ENCODE results near the gene SHMT2. TPM values are rescaled to one million over a fixed set of nuclear protein-coding genes. Genes with fewer than 3 reads are reported as not detected.
A peak's percentile ranks its signal among the peaks of the same experiment; 100 is the strongest.

SHMT2 gene
- total RNA-seq (63.1 TPM), polyA plus RNA-seq (37.0 TPM)
- long read RNA-seq, donor 1, partial matches to known transcripts, result 0 of 1 reads
- long read RNA-seq, donor 1, other reads (novel, unspliced or antisense), result 0 of 1 reads
- long read RNA-seq, donor 2, result 0 reads
- long read RNA-seq, donor 3, transcript SHMT2-201 (12 exons, 2,537 nt), result major isoform, 33 of 41 reads
- long read RNA-seq, donor 3, partial matches to known transcripts, result 6 of 41 reads
- long read RNA-seq, donor 3, other reads (novel, unspliced or antisense), result 0 of 41 reads
- long read RNA-seq, donor 4, transcript SHMT2-201 (12 exons, 2,537 nt), result major isoform, 9 of 17 reads
- long read RNA-seq, donor 4, partial matches to known transcripts, result 0 of 17 reads
- long read RNA-seq, donor 4, other reads (novel, unspliced or antisense), result 5 of 17 reads
- long read RNA-seq, donor 5, transcript SHMT2-201 (12 exons, 2,537 nt), result major isoform, 26 of 32 reads
- long read RNA-seq, donor 5, partial matches to known transcripts, result 6 of 32 reads
- long read RNA-seq, donor 5, other reads (novel, unspliced or antisense), result 0 of 32 reads
- long read RNA-seq, donor 6, transcript SHMT2-201 (12 exons, 2,537 nt), result major isoform, 20 of 28 reads
- long read RNA-seq, donor 6, partial matches to known transcripts, result 0 of 28 reads
- long read RNA-seq, donor 6, other reads (novel, unspliced or antisense), result 7 of 28 reads
- long read RNA-seq, donor 7, transcript SHMT2-201 (12 exons, 2,537 nt), result major isoform, 12 of 15 reads
- long read RNA-seq, donor 7, partial matches to known transcripts, result 0 of 15 reads
- long read RNA-seq, donor 7, other reads (novel, unspliced or antisense), result 0 of 15 reads
- long read RNA-seq, donor 8, transcript SHMT2-201 (12 exons, 2,537 nt), result major isoform, 9 of 9 reads
- long read RNA-seq, donor 8, partial matches to known transcripts, result 0 of 9 reads
- long read RNA-seq, donor 8, other reads (novel, unspliced or antisense), result 0 of 9 reads
- long read RNA-seq, donor 9, transcript SHMT2-201 (12 exons, 2,537 nt), result major isoform, 11 of 14 reads
- long read RNA-seq, donor 9, partial matches to known transcripts, result 0 of 14 reads
- long read RNA-seq, donor 9, other reads (novel, unspliced or antisense), result 0 of 14 reads
- long read RNA-seq, donor 10, transcript SHMT2-201 (12 exons, 2,537 nt), result major isoform, 12 of 14 reads
- long read RNA-seq, donor 10, partial matches to known transcripts, result 0 of 14 reads
- long read RNA-seq, donor 10, other reads (novel, unspliced or antisense), result 0 of 14 reads

DNA sequence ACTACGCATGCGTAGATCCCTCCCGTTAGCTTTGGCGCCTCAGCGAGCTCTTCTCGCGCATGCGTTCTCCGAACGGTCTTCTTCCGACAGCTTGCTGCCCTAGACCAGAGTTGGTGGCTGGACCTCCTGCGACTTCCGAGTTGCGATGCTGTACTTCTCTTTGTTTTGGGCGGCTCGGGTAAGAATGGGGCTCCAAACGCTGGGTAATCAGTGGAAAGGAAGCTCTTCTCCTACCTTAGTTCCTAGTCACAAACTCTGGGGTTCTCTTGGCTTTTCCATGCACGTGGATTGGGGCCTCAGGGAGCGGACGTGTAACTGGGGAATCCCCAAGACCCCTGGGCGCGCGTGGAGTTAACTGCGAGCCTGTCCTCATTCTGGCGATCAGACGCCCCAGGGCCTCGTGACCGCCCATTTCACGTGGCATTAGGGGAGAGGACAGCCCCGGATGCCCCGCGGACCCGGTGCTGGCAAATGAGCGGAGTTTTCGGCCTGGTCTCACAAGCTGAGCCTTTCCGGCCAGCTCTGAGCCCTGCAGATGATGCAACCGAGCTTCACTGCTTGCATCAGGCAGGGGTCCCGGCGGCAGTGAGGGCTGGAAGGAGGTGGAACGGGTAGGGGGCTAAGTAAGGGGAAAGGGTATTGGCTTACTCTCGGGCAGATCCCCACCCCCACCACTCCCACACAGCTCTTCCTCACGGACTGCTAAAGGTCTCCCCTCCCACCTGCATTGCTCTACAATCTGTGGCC lies at the start of gene SHMT2:
Gene SHMT2 (plus strand): TSS at position 78 of the 747 bp plus-strand sequence. CDS start 68 bp downstream, at position 146.
- Histone ChIP-seq H3K27me3 (ENCODE audit: control insufficient read depth in 2 of 2, insufficient read depth in 1 of 2, low read length in 1 of 2) (peaks cover 18 to 42% of the 10 kb centered on the region in 2 donors), H3K4me3 (ENCODE audit: low read length in 2 of 2) (peak within 1 kb of the TSS; percentile 55 to 72), H3K9me3 (ENCODE audit: control insufficient read depth in 2 of 2, insufficient read depth in 1 of 2, low read length in 1 of 2) (peaks cover 5 to 14% of the 10 kb centered on the region in 2 donors), H3K27ac (ENCODE audit: low read depth in 1 of 2, low read length in 1 of 2) (no peak within 1 kb of the TSS), H3K36me3 (ENCODE audit: control insufficient read depth in 2 of 2, insufficient read depth in 2 of 2, low read length in 1 of 2) (peaks cover 39 to 41% of the 10 kb centered on the region in 2 donors), H3K4me1 (ENCODE audit: control insufficient read depth in 2 of 2, insufficient read depth in 2 of 2, low read length in 2 of 2) (peaks cover 35 to 48% of the 10 kb centered on the region in 2 donors)
- DNase-seq (ENCODE audit: low read depth in 6 of 9, low spot score in 9 of 9), result peak; percentile 87 to 97 (median 94)
- under 1% methylated on average over 42 of the region's 42 CpGs for WGBS

GRCh38 chr12:57180321-57180989 lies 49.1 kb upstream of the SHMT2 start:
- H3K36me3 ChIP-seq (ENCODE audit: control insufficient read depth in 2 of 2, insufficient read depth in 2 of 2, low read length in 1 of 2), result no peaks in the 10 kb centered on the region
- no peak for DNase-seq (ENCODE audit: low read depth in 6 of 9, low spot score in 9 of 9)
- H3K4me1 ChIP-seq (ENCODE audit: control insufficient read depth in 2 of 2, insufficient read depth in 2 of 2, low read length in 2 of 2), result peaks cover 0 to 3% of the 10 kb centered on the region in 2 donors
- no peaks in the 10 kb centered on the region for H3K9me3 ChIP-seq (ENCODE audit: control insufficient read depth in 2 of 2, insufficient read depth in 1 of 2, low read length in 1 of 2)
- H3K27ac ChIP-seq (ENCODE audit: low read depth in 1 of 2, low read length in 1 of 2), result no peak overlapping the region
- no peak overlapping the region for H3K4me3 ChIP-seq (ENCODE audit: low read length in 2 of 2)
- WGBS, result 98% methylated on average over 20 of the region's 20 CpGs
- H3K27me3 ChIP-seq (ENCODE audit: control insufficient read depth in 2 of 2, insufficient read depth in 1 of 2, low read length in 1 of 2), result peaks cover 0 to 12% of the 10 kb centered on the region in 2 donors

GRCh38 chr12:57181072-57181471 lies 48.4 kb upstream of the SHMT2 start:
- no peaks in the 10 kb centered on the region for H3K36me3 ChIP-seq (ENCODE audit: control insufficient read depth in 2 of 2, insufficient read depth in 2 of 2, low read length in 1 of 2)
- 88% methylated on average over 9 of the region's 9 CpGs for WGBS

DNA sequence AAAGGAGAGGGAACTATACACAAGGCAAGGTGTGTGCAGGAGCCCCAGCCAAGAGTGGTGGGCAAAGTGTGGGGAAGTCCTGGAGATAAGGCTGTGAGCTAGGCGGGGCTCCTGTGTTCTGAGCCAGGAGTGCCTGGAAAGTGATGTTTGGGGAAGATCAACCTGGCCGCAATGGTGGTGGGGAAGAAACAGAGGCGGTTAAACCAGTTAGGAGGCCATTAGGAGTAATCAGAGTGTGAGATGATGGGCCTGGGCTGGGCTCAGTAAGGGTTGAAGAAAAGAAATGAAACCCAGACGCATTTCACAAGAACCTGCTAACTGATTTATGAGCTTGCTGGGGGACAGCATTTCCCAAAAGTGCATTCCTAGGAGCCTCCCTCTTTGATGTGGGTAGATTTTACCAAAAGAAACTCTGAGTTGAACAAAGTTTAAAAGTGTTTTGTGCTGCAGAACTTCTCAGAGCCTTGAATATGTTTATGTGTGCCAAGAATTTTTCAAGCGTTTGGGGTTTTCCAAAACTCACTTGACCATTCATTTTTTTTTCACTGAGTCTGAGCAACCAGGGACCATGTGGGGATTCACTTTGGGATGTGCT lies 47.9 kb upstream of the SHMT2 start:
- WGBS, result 90% methylated on average over 5 of the region's 5 CpGs
- Histone ChIP-seq H3K27me3 (ENCODE audit: control insufficient read depth in 2 of 2, insufficient read depth in 1 of 2, low read length in 1 of 2) (peaks cover 0 to 10% of the 10 kb centered on the region in 2 donors), H3K9me3 (ENCODE audit: control insufficient read depth in 2 of 2, insufficient read depth in 1 of 2, low read length in 1 of 2) (no peaks in the 10 kb centered on the region), H3K4me1 (ENCODE audit: control insufficient read depth in 2 of 2, insufficient read depth in 2 of 2, low read length in 2 of 2) (peaks cover 0 to 3% of the 10 kb centered on the region in 2 donors), H3K27ac (ENCODE audit: low read depth in 1 of 2, low read length in 1 of 2) (no peak overlapping the region), H3K4me3 (ENCODE audit: low read length in 2 of 2) (no peak overlapping the region), H3K36me3 (ENCODE audit: control insufficient read depth in 2 of 2, insufficient read depth in 2 of 2, low read length in 1 of 2) (no peaks in the 10 kb centered on the region)
- no peak for DNase-seq (ENCODE audit: low read depth in 6 of 9, low spot score in 9 of 9)

More at GRCh38 chr12:57181072-57181471, 48.4 kb upstream of the SHMT2 start:
- Histone ChIP-seq H3K4me3 (ENCODE audit: low read length in 2 of 2) (no peak overlapping the region), H3K4me1 (ENCODE audit: control insufficient read depth in 2 of 2, insufficient read depth in 2 of 2, low read length in 2 of 2) (peaks cover 0 to 3% of the 10 kb centered on the region in 2 donors), H3K27me3 (ENCODE audit: control insufficient read depth in 2 of 2, insufficient read depth in 1 of 2, low read length in 1 of 2) (peaks cover 0 to 10% of the 10 kb centered on the region in 2 donors), H3K9me3 (ENCODE audit: control insufficient read depth in 2 of 2, insufficient read depth in 1 of 2, low read length in 1 of 2) (no peaks in the 10 kb centered on the region), H3K27ac (ENCODE audit: low read depth in 1 of 2, low read length in 1 of 2) (no peak overlapping the region)
- DNase-seq (ENCODE audit: low read depth in 6 of 9, low spot score in 9 of 9), result no peak

GRCh38 chr12:57182918-57183575 lies 46.5 kb upstream of the SHMT2 start:
- no peaks in the 10 kb centered on the region for H3K36me3 ChIP-seq (ENCODE audit: control insufficient read depth in 2 of 2, insufficient read depth in 2 of 2, low read length in 1 of 2)
- peak; percentile 30 to 86 (median 71) for DNase-seq (ENCODE audit: low read depth in 6 of 9, low spot score in 9 of 9)
- 62% methylated on average over 13 of the region's 13 CpGs for WGBS
- H3K27me3 ChIP-seq (ENCODE audit: control insufficient read depth in 2 of 2, insufficient read depth in 1 of 2, low read length in 1 of 2), result peaks cover 0 to 9% of the 10 kb centered on the region in 2 donors
- H3K27ac ChIP-seq (ENCODE audit: low read depth in 1 of 2, low read length in 1 of 2), result no peak overlapping the region
- H3K4me1 ChIP-seq (ENCODE audit: control insufficient read depth in 2 of 2, insufficient read depth in 2 of 2, low read length in 2 of 2), result peaks cover 0 to 3% of the 10 kb centered on the region in 2 donors
- no peak overlapping the region for H3K4me3 ChIP-seq (ENCODE audit: low read length in 2 of 2)
- H3K9me3 ChIP-seq (ENCODE audit: control insufficient read depth in 2 of 2, insufficient read depth in 1 of 2, low read length in 1 of 2), result no peaks in the 10 kb centered on the region

GRCh38 chr12:57183939-57184725 lies 45.4 kb upstream of the SHMT2 start:
- Histone ChIP-seq H3K27ac (ENCODE audit: low read depth in 1 of 2, low read length in 1 of 2) (no peak overlapping the region), H3K4me3 (ENCODE audit: low read length in 2 of 2) (no peak overlapping the region), H3K36me3 (ENCODE audit: control insufficient read depth in 2 of 2, insufficient read depth in 2 of 2, low read length in 1 of 2) (no peaks in the 10 kb centered on the region), H3K4me1 (ENCODE audit: control insufficient read depth in 2 of 2, insufficient read depth in 2 of 2, low read length in 2 of 2) (peaks cover 0 to 3% of the 10 kb centered on the region in 2 donors), H3K9me3 (ENCODE audit: control insufficient read depth in 2 of 2, insufficient read depth in 1 of 2, low read length in 1 of 2) (no peaks in the 10 kb centered on the region), H3K27me3 (ENCODE audit: control insufficient read depth in 2 of 2, insufficient read depth in 1 of 2, low read length in 1 of 2) (peaks cover 0 to 8% of the 10 kb centered on the region in 2 donors)
- DNase-seq (ENCODE audit: low read depth in 6 of 9, low spot score in 9 of 9), result no peak
- 97% methylated on average over 22 of the region's 22 CpGs for WGBS

GRCh38 chr12:57185403-57185802 lies 44.1 kb upstream of the SHMT2 start:
- H3K9me3 ChIP-seq (ENCODE audit: control insufficient read depth in 2 of 2, insufficient read depth in 1 of 2, low read length in 1 of 2), result no peaks in the 10 kb centered on the region
- H3K4me1 ChIP-seq (ENCODE audit: control insufficient read depth in 2 of 2, insufficient read depth in 2 of 2, low read length in 2 of 2), result peaks cover 0 to 3% of the 10 kb centered on the region in 2 donors
- WGBS, result 96% methylated on average over 25 of the region's 25 CpGs
- DNase-seq (ENCODE audit: low read depth in 6 of 9, low spot score in 9 of 9), result no peak
- H3K36me3 ChIP-seq (ENCODE audit: control insufficient read depth in 2 of 2, insufficient read depth in 2 of 2, low read length in 1 of 2), result no peaks in the 10 kb centered on the region
- no peak overlapping the region for H3K4me3 ChIP-seq (ENCODE audit: low read length in 2 of 2)
- peaks cover 0 to 8% of the 10 kb centered on the region in 2 donors for H3K27me3 ChIP-seq (ENCODE audit: control insufficient read depth in 2 of 2, insufficient read depth in 1 of 2, low read length in 1 of 2)
- no peak overlapping the region for H3K27ac ChIP-seq (ENCODE audit: low read depth in 1 of 2, low read length in 1 of 2)

Data from thymus (tissue), 14 donors.